Stimulated activated CD8-positive, alpha-beta memory T cell treated with anti-CD3 and anti-CD28 coated beads, Interleukin-7, amount 100 ng/mL, for 24 hours (primary cell): ENCODE measurements around the gene MBTD1.

Experiments used
- DNase-seq: peaks from one replicate; pipeline ENCODE4 v3.0.0-alpha.2; 2020; ENCODE audit warnings: low read depth

Gene MBTD1

DNA sequence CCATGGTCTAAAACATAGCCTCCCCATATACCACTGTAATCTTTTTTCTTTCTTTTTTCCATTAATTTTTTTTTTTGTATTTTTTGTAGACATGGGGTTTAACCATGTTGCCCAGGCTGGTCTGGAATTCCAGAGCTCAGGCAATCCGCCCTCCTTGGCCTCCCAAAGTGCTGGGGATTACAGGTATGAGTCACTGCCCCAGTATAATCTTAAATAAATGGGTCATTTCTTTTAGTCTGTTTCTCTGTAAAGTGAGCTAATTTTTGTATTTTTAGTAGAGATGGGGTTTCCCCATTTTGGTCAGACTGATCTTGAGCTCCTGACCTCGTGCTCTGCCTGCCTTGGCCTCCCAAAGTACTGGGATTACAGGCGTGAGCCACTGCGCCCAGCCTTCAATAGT, 112.2 kb downstream of the MBTD1 start:
- no peak for DNase-seq

- DNase-seq, result no peak
Measured at GRCh38 chr17:51144266-51145022, 115.4 kb downstream of the MBTD1 start.

DNA sequence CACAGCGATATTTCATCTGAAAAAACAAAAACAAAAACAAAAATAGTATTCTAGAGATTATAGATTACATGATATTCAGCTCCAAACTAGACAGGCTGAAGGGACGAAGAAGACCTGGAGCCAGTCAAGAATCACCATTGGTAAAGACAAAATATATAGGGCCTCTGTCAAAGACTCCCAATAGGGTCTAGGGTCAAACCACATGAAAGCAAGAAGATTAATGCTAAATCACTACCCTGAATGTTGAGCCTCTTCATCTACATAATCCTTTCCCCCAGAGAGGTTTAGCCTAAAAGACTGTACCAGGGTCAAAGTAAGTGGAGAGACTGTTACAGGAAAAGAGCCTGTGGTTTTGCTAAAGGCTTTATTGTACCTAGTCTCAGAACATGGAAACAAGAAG, 117.3 kb downstream of the MBTD1 start:
- DNase-seq, result no peak

- DNase-seq, result no peak
Measured at GRCh38 chr17:51135956-51136355, 123.9 kb downstream of the MBTD1 start.

DNA sequence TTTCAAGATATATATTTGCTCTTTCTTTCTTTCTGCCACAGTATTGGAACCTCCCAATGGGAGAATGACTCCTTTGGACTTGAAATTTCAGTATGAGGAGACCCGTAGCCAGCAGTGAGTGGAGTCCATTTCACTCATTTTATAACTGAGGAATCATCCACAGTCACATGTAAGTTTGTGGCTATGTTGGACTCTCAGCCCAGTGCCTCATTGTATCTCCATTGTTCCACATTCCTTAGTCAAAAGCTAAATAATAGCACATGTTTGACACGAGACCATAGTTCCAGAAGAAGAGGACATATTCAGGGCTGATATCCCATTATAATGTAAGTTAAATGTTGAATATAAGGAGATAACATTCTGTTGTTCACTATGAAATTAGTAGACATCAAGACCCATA, 126.5 kb downstream of the MBTD1 start:
- no peak for DNase-seq

- DNase-seq, result no peak
Measured at GRCh38 chr17:51132964-51133319, 126.9 kb downstream of the MBTD1 start.

DNA sequence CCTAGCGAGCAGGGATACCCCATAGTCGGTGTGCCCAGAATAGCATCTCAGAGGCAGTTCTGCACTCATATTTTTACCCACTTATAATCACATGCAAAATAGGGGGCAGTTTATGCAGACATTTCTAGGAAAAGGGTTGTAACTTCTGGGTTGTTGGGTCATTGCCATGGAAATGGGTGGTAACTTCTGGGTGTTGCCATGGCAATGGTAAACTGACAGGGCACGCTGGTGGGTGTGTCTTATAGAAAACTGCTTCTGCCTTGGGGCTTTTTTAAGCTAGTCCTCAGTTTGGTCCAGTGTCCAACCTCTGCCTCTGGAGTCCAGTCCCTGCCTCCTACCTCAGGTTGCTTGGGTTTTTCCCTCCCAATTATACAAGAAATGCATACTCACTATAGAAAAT, 131.8 kb downstream of the MBTD1 start:
- no peak for DNase-seq
